Fibroblast of skin of right quadriceps (primary cell): ENCODE measurements around the gene TCF7.
A peak's percentile ranks its signal among the peaks of the same experiment; 100 is the strongest.

ENCODE experiments used
- DNase-seq: peaks from one replicate; pipeline ENCODE4 v3.0.0-alpha.2; 2013

The TCF7 gene

DNA sequence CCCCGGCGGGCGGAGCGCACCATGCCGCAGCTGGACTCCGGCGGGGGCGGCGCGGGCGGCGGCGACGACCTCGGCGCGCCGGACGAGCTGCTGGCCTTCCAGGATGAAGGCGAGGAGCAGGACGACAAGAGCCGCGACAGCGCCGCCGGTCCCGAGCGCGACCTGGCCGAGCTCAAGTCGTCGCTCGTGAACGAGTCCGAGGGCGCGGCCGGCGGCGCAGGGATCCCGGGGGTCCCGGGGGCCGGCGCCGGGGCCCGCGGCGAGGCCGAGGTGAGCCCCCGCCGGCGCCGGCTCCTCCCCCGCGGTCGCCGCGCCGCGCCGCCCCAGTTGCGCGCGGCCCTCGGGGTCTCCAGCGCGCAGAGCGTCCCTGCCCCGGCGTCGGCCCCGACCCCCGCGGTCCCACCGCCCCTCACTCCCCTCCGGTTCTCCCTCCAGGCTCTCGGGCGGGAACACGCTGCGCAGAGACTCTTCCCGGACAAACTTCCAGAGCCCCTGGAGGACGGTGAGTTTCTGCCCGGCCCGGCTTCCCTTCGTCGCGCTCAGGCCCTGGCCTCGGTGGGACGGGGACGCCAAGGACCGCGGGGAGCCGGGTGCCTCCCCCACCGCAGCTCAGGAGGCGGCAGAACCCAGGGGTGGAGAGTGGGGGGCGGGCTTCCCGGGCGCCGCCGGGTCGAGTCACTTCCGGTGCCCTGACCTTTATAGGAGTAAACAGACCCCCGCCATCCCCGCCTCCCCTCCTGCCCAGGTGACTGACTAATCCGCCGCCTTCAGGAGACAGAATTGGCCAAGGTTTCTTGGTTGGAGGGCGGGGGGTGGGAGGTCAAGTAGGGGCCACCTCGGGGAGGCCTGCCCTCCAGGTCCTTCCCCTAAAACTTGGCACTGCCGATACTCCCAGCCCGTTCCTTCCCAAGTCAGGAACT, 665 bp downstream of the TCF7 start:
- DNase-seq = no peak

- DNase-seq = no peak
These were observed 1.3 kb downstream of the TCF7 start for GRCh38 chr5:134115806-134116175.

GRCh38 chr5:134116286-134116685, 1.8 kb downstream of the TCF7 start:
- no peak for DNase-seq

GRCh38 chr5:134116789-134117761, 2.6 kb downstream of the TCF7 start:
- no peak for DNase-seq

DNA sequence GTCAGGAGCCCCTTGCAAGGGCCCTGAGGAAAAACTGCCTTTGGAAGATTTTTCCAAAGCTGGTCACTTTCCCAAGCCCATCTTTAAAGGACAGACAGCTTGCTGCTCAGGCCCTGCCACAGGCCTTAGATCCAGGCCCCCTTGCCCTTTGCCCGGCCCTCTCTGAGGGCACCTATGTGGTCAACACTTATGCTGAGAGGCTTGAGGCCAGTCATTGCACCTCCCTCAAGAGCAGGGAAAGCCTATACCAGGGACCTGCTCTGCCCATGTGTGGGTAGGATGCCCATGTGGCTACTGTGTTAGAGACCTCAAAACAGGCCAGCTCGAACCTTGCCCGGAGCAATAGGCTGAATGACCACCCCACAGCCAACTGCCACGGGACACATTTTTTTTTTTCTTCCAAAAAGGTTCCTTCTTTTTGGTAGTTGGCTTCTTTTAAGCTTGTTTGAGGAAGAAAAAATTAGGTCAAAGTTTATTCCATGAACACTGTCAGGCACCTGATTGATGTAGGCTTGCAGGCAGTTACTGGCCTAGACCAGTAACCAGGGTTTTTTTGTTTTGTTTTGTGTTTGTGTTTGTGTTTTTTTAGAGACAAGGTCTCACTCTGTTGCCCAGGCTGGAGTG, 3.8 kb downstream of the TCF7 start:
- DNase-seq = no peak

GRCh38 chr5:134119720-134120119, 5.2 kb downstream of the TCF7 start:
- DNase-seq = no peak

- no peak for DNase-seq
These were observed 6.1 kb downstream of the TCF7 start for GRCh38 chr5:134120386-134121138.

DNA sequence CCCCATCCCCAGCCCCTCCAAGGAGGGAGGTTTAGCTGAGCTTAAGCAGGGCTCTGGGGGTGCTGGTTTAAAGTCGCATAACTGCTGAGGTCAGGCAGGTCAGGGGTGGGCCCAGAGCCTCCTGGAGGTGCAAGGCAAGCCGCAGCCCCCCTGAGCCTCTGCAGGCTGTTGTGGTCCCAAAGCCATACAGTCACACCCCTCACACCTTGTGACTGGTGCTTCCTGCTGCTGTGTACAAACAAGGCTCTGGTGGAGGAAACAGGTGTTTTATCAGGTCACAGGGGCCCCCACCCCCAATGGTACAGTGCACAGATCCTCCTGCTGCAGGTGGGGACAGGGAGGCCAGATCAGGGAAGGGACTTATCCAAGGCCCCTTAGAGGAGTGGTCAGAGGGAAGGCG, 8.0 kb downstream of the TCF7 start:
- no peak for DNase-seq

DNA sequence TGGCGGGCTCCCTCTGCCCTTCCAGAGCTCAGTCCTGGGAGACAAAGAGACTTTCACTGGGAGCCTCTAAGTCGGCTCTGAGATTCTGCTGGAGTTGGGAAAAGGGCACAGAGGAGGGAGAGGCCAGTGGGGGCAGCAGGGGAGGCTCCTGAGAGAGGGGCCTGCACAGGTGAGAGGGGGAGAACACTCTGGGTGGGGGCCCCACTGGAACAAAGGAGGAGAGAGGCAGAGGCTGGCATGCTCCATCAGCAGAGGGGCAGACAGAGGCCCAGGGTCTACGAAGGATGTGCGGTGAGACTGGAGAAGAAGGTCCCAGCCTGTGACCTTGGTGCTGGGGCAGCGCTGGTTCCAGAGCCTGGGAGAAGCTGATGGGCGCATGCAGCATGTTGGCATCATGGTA, 8.9 kb downstream of the TCF7 start:
- no peak for DNase-seq

- peak; percentile 80 for DNase-seq
These were observed 10.0 kb downstream of the TCF7 start for GRCh38 chr5:134124289-134125038.

DNA sequence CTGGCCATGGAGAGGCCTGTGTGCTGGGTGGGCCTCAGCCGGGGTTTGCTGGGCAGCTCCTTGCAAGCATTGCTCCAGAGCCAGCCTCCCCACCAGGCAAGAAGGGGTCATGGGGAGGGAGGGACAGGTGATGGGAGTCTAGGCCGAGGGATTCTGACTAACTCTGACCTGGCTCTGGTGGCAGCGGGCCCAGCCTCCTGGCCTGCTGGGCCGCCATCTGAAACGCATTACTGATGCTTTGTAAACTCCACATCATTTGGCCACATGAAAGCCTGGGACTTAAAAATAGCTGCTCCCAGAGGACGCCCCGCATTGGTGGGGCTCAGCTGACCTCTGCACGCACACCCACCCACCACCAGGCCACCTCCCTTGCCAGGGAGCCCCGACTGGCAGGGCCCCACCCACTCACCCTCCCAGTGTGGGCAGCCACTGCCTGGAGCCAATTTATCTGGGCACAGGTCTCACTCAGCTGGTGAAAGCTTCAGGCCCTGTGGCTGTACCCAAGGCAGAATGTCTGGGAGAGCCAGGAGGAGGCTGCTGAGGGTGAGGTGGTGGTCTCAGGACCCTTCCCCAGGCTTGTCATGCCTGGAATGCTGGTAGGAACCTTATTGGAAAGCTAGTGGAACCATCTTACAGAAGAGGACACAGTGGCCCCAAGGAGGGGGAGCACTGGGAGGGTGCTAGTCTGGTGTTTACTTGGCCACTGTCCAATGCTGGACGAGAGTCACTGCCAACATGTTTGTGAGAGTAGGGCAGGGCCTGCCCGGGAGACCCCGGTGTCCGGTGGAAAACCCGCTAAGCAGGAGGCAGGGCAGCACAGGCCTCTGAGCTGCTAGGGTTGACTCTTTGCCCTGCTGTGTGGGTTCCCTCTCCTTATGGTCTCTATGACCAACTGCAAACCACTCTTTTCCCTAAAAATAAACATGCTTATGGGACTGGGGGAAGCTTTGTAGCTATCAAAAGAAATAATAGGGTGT, 10.8 kb downstream of the TCF7 start:
- DNase-seq = peak; percentile 88

GRCh38 chr5:134127376-134127861, 12.9 kb downstream of the TCF7 start:
- no peak for DNase-seq

DNA sequence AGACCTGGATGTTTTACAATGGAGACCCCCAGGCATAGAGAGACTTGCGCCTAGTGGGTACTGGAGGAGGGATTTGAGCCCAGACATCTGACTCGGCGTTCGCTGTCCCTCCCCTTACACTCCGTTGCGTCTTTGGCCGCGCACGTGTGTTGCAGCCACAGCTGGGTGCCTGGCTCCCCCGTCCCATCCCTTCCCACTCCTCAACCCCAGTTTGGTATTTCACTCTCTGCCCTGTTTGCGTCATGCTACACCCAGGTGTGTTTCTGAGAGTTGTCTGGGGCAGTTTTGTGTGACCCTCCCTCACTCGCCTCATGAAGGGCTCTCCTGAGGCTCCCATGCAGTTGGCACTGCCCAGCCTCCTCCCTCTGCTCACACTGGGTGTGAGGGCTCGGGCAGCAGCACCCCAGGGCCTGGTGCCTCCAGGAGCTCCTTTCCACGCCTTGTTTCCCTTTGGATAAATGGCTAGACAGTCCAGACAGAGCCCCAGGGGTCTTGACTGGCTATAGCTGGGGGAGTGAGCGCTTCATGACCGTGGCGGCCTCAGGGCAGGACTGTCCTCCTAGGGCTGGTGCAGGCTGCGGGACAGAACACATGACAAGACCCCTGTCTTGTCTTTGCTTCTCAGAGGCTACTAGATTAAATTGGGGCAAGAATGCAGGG, 13.6 kb downstream of the TCF7 start:
- DNase-seq = no peak

GRCh38 chr5:134128648-134128995, 14.1 kb downstream of the TCF7 start:
- DNase-seq = no peak

DNA sequence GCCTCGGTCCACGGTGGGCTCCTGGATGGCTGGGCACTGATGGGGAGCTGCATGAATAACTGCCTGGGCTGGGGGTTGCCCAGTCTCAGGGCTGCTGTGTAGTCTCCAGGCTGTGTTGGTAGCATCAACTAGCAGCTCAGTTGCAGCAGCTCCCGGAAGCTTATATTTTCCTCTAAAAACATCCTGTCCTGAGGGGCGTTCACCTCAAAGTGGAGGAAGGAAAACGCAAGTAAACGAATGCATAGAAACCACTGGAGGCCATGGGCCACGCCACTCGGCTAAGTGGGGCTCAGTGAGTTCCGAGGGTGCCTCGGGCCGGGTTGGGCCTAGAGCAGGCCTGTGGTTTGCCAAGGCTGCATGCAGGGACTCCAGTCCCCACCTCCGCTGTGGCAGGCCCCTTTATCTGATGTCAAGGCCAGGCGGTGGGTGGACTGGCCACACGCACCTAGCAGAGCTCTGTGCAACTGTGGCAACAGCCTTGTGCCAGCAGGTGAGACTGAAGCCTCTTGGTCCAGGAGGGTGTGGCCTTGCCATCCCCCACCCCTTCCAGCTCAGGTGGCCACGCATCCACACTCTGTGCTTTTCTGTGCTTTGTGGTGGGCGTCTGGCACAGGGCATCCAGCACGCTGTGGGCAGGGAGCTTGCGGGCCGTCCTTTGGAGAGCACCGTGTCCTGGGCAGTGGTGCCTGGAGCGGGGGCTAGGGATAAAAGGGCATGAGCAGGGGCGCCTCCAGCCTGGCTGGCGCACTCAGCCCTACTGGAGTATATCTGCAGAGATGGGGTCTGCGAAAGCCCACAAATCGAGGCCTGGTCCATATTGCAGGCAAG, 15.1 kb downstream of the TCF7 start:
- DNase-seq = no peak

GRCh38 chr5:134130239-134130945, 15.9 kb downstream of the TCF7 start:
- DNase-seq = no peak

GRCh38 chr5:134131165-134131564, 16.7 kb downstream of the TCF7 start:
- DNase-seq = no peak
